ENCODE results near the gene NRXN2.

The NRXN2 gene

DNA sequence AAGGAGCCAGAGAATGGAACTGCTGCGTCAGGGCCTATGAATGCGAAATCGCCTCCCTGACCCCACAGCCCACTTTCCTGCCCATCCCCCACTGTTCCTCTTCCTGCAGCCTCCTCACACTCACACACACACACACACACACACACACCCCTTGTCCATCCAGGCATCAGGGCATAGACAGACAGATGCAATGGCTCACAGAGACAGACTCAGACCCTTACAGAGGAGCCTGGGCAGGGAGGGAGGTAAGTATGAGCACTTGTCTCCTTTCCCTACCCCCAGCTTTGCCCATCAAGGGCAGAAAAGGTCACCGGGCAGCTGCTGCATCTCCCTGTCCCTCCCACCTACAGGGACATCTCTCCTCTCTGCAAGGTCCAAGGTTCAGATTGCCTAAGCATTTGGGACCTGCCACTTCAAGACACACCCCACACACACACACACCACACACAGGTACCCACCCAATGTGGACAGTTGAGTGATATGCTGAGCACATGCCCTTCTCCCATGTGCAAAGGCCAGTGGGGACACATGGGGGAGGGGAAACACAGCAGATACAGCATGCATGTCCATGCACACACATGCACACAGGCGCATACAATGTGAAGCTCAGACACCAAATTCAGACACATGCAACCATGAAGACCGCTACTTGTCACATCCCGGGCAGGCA is 2.0 kb upstream of the NRXN2 start:
- no peak for DNase-seq

DNA sequence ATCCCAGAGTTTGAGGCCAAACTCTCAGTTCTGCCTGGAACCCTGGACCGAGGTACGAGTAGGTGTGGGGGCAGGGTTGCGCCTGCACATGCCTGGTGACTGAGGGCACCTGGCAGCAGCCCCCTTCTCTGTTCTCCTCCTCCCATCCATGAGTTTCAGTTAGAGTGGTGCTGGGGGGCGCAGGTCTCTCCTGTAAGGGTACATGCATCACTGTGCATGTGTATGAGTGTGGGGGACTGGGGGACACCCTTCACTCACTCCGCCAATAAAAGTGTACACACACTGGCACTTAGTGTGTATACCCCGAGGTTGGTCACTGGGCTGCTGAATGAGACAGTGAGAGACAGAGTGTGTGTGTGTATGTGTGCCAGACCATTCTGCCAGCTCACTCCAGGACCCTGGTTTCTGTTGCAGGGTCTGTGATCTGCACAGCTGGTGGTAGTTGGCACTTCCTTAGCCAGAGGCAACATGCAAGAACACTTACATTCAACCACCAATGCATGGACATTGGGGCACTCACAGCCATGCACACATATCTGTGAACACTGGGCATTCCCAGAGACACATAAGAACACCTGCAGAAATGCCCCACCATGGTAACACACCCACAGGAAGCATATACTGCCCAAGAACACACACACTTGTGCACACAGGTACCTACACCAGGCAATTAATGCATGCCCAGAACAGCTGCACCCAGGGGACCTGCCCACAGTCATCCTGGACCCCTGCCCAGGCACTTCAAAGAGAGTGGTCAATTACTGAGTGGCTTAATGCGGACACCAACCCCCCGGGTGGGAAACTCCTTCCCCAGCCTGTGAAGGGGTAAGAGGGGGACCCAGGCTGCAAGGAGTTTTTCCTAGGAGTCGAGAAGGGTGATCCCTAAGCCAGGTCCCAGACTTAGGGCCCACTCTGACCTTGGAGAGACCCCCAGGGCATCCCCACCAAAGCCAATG is 1.2 kb upstream of the NRXN2 start:
- no peak for DNase-seq

DNA sequence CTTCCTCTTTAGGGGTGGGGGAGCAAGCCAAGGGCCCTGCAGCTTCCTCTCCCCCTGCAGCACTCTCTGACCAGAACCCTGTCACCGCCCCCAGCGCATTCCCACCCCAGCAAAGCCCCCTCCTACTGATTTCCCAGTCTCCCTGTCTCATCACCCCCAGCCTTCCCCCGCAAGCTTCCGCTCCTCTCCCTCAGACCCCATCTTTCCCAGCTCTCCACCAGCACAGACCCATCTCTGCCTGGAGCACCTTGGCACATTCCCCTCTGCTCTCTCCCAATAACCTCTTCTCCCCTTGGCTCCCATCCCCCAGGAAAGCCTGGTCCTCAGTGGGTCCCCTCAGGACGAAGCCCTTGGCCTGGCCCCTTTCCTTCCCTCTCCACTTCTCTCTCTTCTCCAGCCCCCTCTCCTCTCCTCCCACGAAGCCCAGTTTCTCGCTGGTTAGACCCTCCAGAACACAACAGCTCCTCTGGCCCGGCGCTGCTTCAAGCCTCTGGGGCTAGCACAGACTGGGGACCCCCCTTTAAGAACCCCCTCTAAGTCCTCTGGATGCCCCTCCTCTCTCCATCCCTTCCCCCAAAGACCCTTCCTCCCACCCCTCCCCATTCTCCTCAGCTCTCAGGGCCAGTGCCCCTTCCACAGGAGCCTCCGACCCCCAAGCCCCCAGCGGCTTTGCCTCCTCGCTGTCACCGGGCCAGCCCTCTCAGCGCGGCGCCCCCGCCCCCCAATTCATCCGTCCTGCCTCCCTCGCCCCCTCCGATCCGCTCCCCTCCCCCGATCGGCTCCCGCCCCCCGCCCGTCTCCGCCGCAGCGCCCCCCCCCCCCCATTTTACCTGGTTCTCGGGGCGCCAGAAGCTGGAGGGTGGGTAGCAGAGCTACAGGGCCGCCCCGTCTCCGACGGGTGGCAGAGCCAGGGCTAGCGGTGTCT is 594 bp downstream of the NRXN2 start:
- DNase-seq, result no peak

DNA sequence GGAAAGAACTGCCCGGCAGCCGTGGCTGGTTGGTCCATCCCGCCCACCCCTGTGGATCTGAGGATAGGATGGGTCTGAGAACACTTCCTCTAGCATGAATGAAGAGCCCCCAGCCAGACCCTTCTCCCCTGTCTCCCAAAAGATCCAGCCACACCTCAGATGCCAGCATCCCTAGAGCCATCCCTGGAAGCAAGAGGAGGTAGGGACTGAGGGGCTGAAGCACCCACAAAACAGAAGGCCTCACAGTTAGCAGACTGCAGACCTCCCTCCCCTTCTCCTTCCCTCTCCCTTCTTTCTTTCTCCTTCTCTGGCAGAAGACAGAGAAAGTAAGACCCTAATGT is 1.7 kb downstream of the NRXN2 start:
- no peak for DNase-seq

DNA sequence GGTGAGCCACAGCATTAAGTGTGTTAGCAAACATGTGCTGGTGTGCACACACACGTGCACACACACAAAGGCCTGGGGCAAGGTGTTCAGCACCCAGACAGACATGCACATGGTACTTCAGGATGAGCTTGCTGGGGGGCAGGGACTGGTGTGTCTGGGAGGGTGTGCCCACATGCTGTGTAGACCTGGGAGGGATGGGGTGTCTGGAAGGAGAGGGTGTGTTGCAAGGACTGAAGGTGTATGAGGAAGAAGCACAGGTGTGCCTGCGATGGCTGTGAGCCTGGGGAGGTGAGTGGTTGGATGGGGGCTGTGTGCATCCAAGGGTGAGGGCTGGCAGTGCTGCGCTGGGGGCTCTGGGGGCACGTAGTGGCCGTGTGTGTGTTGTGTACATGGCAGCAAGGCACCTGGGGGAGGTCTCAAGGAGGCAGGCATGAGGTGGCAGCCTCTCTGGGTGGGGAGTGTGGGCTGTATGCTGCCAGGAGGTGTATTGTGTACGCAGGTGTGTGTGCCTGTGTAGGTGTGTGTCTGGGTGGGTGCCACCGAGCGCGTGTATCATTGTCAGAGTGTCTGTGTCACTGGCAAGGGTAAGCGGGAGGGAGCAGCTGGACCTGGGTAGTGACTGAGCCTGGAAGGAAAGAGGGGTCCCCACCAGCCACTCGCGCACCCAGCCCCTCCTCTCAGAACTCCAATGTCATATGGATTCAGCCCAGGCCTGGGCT is 2.2 kb downstream of the NRXN2 start:
- DNase-seq, result no peak

DNA sequence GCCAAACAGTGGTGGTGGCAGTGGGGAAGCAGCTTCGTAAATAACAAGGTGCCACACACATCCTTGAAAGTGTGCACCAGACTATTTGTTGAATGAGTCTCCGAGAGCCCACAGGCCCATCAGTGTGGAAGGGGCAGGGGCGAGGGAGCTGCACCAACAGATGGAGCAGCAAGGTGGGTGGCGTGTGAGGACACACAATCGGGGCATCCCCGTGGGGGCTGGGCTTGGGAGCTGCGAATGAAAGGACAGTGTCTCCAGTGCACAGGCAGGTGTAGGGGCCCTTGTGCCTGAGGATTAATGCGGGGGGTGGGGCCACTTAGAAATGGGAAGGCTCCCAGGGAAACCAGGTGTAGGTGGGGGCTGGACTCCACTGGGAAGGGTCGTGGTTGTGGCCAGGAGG is 2.8 kb downstream of the NRXN2 start:
- DNase-seq, result no peak

DNA sequence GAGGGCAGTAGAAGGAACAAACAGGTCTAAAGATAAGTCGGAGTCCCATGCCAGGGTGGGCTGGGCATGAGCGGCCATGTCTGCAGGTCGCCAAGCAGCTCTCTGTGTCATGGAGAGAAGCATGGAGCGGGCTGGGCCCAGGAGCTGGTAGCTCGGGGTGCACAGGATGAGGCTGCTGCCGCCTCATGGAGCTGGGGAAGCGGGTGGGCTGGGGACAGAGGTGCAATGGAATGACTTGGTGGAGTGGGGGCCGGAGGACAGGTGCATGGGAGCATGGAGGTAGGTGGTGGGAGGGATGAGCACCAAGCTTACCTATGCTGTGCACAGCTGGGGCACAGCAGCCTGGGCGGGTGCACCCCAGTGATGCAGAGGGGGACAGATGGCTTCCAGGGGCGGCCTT is 3.6 kb downstream of the NRXN2 start:
- DNase-seq, result no peak

DNA sequence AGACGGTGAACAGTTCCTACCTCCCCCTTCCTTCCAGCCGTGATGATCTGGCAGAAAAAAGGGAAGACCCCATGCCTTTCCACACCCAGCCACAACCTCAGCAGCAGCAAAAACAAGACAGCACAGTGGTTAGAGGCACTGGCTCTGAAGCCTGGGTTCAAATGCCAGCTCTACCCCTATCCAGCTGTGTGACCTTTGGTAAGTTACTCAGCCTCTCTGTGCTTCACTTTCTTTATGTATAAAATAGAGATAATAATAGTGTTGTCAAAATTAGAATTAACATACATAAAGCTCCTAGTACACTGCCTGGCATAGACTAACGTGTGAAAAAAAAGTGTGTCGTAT is 4.2 kb downstream of the NRXN2 start:
- no peak for DNase-seq

DNA sequence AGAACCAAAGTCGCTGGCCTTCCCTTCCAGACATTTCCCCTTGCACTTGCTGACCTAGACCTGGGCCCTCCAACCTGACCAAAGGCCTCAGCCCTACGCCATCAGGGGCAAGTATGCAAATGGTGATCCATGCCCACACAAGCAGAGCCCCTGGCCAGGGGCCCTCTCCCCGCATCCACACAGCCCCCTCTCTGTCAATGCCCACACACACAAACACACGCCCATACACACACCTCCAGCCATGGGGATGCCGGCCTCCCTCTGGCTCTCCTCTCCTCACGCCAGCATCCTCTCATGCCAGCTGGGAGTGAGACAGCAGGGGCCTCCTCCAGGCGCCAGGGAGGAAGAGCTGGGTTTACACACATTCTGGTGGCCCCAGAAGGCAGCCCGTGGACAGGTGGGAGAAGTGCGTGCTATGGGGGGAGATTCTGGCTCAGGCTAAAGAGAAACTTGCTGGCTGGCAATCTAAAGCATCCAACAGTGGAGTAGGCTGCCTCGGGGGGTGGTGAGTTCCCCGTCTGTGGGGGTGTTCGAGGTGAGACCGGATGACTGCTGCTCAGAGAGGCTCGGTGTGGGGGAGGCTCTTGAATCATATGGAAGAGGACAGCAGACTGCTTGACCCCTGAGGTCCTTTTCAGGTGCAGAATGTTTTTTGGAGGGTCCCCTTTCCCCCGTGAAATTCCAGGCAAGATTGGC is 4.8 kb downstream of the NRXN2 start:
- DNase-seq, result peak in 17 of 58 donors; percentile 16 to 66 (median 39)

DNA sequence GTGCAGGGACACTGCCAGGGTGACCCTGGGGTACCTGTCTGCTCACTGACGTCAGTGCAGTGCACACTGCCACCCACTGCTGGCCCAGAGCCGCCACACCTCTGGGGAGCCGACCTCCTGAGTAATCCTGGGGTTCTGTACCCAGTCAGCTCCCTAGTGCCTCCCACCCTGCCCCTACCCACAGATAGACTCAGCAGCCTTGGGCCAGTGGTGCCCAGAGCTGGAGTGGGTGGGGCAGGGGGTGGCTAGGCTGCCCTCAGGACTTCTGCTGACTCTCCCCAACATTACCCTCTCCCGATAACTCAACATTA is 5.8 kb downstream of the NRXN2 start:
- no peak for DNase-seq

DNA sequence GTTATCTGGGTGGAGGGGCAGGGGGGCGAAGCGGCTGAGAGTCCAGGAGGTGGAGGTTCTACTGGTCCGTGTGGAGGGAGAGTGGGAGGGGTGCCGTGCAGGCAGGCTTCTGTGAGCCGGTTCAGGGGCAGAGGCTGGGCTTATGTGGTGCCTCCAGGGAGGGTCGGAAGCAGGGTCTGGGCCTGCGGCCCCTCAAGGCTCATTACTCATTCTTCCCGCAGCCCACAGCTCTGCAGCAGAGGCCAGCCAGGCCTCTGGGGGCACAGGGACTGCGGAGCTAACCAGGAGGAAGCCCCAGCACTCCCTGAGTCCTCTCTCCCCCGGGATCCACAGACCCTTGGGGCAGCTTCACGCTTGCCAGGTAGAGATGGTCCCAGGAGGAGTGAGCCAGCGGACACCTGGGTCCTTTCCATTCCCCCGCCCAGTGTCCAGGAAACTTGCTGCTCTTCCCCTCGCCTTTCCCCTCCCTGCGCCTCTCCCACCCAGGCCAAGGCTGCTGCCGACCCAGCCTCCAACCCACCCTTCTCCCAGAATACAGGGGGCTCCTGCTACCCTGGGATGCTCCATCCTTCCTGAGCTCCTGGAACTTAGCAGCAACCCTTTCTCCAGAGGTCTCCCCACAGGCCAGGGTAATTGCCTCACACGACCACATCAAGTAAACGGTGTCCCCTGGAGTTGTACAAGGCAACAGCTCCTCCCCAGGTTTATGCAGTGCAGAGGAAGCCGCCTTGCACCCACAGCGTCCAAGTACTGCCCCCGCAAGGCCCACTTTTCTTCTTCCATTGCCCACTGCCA is 6.3 kb downstream of the NRXN2 start:
- no peak for DNase-seq

DNA sequence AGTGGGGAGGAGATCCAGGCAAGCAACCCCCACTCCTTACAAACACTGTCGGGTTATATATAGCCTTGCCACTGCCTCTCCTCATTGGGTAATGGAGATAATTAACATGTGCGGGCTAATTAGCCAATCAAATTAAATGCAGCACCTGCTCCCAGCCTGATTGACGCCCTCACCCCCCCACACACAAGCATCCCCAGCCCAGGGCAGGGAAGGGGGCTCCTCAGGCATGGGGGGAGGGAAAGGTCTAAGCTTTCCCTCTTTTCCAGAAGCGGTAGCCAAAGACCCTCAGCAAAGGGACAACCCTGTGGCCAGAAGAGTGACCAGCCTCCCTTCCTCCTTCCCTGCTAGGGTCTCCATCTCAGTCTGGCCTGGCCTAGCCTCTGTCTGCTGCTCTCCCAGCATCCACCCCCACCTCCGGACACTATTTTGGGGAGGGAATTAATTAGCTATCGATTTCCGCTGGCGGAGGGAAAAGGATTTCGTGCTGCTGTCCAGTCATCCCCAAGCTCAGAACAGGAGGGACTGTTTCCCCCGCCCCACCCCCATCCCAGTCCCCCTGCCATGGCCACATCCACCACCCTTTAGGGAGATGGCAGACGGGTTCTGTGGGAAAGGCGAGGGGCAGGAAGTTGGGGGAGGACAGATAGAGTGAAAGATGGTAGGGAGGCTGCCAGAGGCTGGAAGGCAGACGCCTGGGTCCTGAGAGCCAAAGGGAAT is 7.1 kb downstream of the NRXN2 start:
- DNase-seq, result no peak

DNA sequence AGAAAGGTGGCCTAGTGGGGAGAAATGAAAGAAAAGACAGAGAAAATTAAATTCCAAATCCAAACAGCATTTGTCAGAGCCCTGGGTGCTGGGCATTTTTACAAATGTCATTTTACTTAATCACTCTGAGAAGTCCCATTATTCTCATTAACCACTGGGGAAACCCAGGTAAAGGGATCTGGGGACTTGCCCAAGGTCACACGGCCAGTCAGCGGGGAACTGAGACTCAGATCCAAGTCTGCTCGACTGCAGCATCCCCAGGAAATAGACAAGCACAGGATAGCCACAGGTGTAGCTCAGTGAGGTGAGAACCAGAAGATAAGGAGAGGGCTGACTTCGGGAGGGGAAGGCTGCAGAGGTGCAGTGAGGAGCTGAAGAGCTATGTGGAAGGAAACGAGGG is 7.9 kb downstream of the NRXN2 start:
- DNase-seq, result no peak

DNA sequence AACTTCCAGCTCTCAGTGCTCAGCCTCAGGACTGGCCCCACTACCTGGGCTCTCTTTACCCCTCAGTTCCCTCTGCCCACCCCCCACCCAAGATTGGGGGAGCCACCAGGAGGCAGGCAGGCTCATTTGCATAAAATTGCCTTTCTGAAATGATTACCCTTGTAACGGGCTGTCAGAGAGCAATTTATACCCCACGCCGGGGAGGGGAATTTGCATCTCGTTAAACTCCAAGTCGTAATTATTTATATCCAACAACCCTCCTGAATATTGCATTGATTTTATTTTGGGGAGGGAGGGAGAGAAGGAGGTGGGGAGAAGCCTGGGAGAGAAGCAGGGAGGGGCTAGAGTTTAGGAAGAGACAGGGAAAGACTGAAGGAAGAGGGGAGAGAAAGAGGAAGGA is 8.3 kb downstream of the NRXN2 start:
- no peak for DNase-seq

DNA sequence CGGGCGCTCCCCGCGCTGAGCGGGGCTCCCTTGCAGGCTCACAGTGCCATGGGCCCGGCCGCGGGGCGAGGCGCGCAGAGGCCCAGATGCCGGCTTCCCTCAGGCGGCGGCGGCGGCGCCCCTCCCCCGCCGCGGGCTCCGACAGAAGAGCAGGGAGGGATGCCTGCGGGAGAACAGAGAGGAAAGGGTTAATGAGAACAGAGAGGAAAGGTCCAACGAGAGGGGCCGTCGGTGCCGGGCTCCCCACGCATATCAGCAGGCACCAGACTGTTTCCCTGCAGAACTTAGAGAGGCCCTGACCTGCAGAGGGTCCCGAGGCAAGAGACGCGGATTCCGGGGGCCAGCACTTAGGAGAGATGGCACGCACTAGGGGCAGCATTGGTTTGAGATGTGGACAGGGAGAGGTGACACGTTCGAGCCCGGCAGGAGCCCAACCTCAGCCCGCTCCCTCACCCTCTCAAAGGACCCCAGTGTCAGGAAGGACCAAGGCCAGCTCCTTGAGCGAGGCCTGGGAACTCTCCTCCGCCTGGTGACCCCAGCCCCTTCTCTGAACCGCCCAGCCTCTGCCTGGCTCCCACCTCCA is 9.1 kb downstream of the NRXN2 start:
- no peak for DNase-seq

DNA sequence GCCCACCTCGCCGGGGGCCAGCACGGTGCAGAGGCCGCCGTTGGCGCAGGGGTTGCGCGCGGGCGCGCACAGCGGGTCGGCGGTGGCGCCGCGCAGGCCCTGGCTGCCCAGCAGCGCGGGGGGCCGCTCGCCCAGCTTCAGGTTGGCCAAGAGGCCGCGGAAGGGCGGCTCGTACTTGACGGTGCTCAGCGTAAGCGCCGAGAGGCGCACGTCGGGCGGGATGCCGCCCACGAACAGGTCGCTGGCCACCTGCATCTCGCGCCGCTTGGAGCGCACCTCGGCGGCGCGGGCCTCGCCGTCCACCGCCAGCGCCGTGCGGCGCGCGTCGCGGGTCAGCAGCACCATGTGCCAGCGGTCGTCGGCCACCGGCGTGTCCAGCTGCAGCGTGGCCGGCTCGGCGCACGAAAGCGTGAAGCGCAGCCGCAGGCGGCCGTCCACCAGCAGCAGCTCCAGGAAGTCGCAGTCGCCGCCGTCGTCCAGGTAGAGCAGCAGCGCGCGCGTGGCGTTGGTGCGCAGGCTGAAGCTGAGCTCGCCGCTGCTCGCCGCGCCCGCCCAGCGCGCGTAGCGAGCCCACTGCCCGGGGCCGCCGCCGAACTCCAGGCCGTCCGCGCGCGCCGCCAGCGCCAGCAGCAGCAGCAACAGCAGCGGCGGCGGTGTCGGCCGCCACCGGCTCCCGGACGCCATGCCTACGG is 9.8 kb downstream of the NRXN2 start:
- no peak for DNase-seq

DNA sequence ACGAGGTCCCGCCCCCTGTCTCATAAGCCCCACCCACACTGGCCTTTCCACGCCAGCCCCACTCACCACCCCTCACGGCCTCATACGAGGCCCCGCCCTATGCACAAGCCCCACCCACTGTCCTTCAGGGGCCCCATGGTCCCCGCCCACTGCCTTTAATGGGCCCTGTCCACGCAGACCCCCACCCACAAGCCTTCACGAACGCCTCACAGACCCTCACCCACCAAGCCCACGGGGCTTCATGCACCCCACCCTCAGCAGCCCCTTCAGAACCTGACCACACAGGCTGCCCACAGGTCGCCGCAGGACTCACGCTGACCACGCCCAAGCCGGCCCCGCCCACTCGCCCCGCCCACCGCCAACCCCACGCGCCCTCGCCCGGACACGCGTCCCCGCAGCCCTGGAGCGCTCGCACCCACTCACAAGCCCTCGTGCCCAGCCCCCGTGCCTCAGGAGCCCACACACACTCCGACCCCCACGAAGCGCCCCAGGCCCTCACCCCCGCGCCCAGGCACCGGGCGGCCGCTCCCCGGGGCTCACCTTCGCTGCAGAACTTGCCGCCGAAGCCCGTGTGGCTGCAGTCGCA is 10.5 kb downstream of the NRXN2 start:
- no peak for DNase-seq

DNA sequence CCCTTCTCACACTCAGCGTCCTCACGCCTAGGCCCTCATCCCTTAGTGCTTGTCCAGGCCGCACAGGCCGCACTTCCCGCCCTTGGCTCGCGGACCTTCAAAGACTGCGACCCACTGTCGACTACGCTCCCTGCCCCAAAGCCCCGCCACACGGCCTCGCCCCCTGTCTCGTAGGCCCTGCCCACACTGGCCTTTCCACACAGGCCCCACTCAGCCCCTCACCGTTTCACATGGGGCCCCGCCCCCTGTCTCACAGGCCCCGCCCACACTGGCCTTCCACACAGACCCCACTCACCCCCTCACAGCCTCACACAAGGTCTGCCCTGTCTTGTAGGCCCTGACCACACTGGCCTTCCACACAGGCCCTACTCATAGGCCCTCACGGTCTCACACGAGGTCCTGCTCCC is 11.0 kb downstream of the NRXN2 start:
- DNase-seq, result no peak
